RWPE2 (cell line): Measurements from ENCODE around the gene NOSTRIN.

ENCODE experiments used
- ATAC-seq: fragments of 200-7000 bp; cut with Tn5 transposase; 3 replicates; pipeline ENCODE4 v1.9.1; 2021; ENCODE audit warnings: low read depth
- DNase-seq: peaks from one replicate; pipeline ENCODE4 v3.0.0-alpha.2; 2020; ENCODE audit warnings: low spot score
- H3K27ac ChIP-seq: fragments of 450-650 bp; 2 replicates; pipeline ENCODE4 v1.5.1; 2017; ENCODE audit warnings: mild to moderate bottlenecking; ENCODE audit not compliant: poor library complexity, severe bottlenecking
- H3K27me3 ChIP-seq: fragments of 250-450 bp; sonication (Bioruptor Pico); 2 replicates; pipeline ENCODE4 v1.5.1; 2021; ENCODE audit warnings: mild to moderate bottlenecking, moderate library complexity; ENCODE audit not compliant: insufficient read depth, poor library complexity, severe bottlenecking
- H3K36me3 ChIP-seq: fragments of 250-450 bp; sonication (Bioruptor Pico); 2 replicates; pipeline ENCODE4 v1.5.1; 2020; ENCODE audit warnings: low read depth, mild to moderate bottlenecking, moderate library complexity
- H3K4me1 ChIP-seq: fragments of 250-450 bp; sonication (Bioruptor Pico); 2 replicates; pipeline ENCODE4 v1.5.1; 2021; ENCODE audit warnings: mild to moderate bottlenecking, moderate library complexity; ENCODE audit not compliant: insufficient read depth, poor library complexity, severe bottlenecking
- H3K4me3 ChIP-seq: fragments of 250-450 bp; sonication (Bioruptor Pico); 2 replicates; pipeline ENCODE4 v1.5.1; 2021; ENCODE audit warnings: mild to moderate bottlenecking, moderate library complexity; ENCODE audit not compliant: severe bottlenecking
- H3K9me3 ChIP-seq: fragments of 250-450 bp; sonication (Bioruptor Pico); 2 replicates; pipeline ENCODE4 v1.5.1; 2021; ENCODE audit warnings: mild to moderate bottlenecking, moderate library complexity; ENCODE audit not compliant: severe bottlenecking
- TF ChIP-seq, protein P1 (sequence below): fragments of 450-650 bp; IDR thresholded peaks from one replicate; pipeline ENCODE4 v1.5.1; 2017; ENCODE audit warnings: mild to moderate bottlenecking, moderate library complexity; ENCODE audit not compliant: poor library complexity, severe bottlenecking

Gene NOSTRIN

DNA sequence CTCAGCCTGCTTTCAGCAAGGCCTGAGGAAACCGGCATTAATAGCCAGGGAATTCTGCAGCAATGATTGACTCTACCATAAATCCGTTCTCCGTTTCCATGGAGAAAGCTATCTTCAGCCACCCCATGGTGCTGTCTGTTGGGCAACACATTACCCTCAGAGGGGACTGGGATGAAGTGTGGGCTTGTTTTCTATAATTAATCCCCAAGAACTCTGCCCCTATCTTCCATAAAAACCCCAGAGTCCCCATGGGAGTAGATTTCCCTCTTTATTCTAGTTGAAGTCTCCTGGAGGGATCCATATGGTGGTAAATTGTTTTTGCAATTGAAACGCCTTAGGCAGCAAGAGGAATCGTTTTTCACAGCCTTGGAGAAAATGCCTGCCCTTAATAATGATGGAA is 107.9 kb downstream of the NOSTRIN start:
- no peak for ATAC-seq
- Histone ChIP-seq H3K4me3 (no peak overlapping the region), H3K9me3 (no peaks in the 10 kb centered on the region), H3K4me1 (no peaks in the 10 kb centered on the region), H3K36me3 (no peaks in the 10 kb centered on the region), H3K27me3 (peaks cover 9% of the 10 kb centered on the region), H3K27ac (no peak overlapping the region)
- TF ChIP-seq, protein P1, sequence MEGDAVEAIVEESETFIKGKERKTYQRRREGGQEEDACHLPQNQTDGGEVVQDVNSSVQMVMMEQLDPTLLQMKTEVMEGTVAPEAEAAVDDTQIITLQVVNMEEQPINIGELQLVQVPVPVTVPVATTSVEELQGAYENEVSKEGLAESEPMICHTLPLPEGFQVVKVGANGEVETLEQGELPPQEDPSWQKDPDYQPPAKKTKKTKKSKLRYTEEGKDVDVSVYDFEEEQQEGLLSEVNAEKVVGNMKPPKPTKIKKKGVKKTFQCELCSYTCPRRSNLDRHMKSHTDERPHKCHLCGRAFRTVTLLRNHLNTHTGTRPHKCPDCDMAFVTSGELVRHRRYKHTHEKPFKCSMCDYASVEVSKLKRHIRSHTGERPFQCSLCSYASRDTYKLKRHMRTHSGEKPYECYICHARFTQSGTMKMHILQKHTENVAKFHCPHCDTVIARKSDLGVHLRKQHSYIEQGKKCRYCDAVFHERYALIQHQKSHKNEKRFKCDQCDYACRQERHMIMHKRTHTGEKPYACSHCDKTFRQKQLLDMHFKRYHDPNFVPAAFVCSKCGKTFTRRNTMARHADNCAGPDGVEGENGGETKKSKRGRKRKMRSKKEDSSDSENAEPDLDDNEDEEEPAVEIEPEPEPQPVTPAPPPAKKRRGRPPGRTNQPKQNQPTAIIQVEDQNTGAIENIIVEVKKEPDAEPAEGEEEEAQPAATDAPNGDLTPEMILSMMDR = no peak
- no peak for DNase-seq

DNA sequence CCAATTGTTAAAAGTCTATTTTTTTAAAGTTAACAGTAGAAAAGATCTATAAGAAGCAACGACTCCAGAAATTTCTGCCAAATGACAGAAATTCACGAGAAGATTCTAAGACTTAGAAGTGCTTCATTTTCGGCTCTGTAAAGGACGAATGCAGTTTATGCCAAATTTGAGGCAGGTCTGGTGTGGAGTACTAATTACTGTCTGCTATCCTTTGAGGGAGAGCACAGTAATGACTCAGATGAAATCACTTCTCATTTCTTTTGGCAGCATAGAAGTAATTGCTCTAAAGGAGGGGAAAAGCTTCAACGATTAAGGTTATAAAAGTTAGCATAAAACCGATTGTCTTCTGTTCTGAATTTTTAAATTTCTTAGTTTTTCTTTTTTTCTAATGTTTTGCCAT is 110.0 kb downstream of the NOSTRIN start:
- Histone ChIP-seq H3K36me3 (no peaks in the 10 kb centered on the region), H3K4me1 (no peaks in the 10 kb centered on the region), H3K27me3 (peaks cover 9% of the 10 kb centered on the region), H3K27ac (no peak overlapping the region), H3K4me3 (no peak overlapping the region), H3K9me3 (no peaks in the 10 kb centered on the region)
- ATAC-seq (peak; percentile 59), DNase-seq (no peak)
- TF ChIP-seq, protein P1 = no peak

DNA sequence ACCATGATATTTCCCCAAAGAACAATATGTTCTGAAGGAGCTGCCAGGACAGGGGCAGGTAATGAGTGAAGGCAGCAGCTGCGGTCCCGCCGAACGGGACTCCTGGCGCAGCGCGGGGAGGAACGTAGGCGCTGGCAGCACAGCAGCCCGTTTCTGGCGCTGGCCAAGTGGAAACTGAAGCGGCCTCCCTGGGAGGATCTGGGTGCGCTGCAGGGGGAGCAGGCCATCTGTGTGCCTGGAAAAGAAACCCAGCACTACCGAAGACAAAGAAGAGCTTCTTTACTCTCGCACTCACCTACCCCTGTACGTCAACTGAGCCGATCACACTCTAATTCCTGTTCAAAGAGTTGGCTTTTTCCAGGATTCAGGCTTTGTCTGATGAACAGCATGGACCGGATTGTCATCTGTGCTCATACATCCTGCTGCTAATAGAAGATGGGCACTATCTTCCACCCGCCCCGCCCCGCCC is 110.5 kb downstream of the NOSTRIN start:
- Histone ChIP-seq H3K27ac (no peak overlapping the region), H3K4me1 (no peaks in the 10 kb centered on the region), H3K36me3 (no peaks in the 10 kb centered on the region), H3K4me3 (no peak overlapping the region), H3K9me3 (no peaks in the 10 kb centered on the region), H3K27me3 (peaks cover 9% of the 10 kb centered on the region)
- TF ChIP-seq, protein P1 = no peak
- ATAC-seq = peak; percentile 85
- DNase-seq = no peak

DNA sequence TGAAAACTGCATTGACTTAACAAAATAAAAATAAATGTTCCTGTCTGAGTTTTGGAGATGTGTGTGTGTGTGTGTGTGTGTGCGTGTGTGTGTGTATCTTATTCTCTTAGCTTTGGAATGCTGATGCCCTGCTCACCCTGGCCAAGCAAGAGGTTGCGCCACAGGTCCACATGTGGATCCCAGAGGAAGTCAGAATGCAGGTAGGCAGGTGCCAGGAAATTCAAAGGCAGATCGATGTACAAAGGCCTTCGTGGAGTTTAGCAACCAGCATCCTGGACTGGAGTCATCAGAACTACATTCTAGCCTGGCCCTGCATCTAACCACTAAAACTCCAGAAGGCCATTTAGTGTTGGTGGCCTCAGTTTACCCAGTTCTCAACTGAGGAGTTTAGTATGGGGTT is 111.1 kb downstream of the NOSTRIN start:
- ATAC-seq (no peak), DNase-seq (no peak)
- TF ChIP-seq, protein P1 = no peak
- H3K4me1 ChIP-seq = no peaks in the 10 kb centered on the region
- H3K9me3 ChIP-seq = no peaks in the 10 kb centered on the region
- H3K27ac ChIP-seq = no peak overlapping the region
- peaks cover 9% of the 10 kb centered on the region for H3K27me3 ChIP-seq
- H3K4me3 ChIP-seq = no peak overlapping the region
- H3K36me3 ChIP-seq = no peaks in the 10 kb centered on the region
